Colon (tissue), 2 donors: ENCODE results near the gene NKAIN2.
"Not testable (repeated sequence)": the region's sequence is repeated elsewhere in the genome, so short reads cannot be mapped to it uniquely, and the experiment has no call there.

Experiments used
- FAIRE-seq: peaks from 2 replicates; lab custom pipeline; 2012; peaks lifted over from hg19 to GRCh38; lab: Jason Lieb, UNC
- donor health status: control.
- donor health status: control.

NKAIN2 gene

GRCh38 chr6:124517339-124517738 lies 713.7 kb downstream of the NKAIN2 start:
- no peak for FAIRE-seq

DNA sequence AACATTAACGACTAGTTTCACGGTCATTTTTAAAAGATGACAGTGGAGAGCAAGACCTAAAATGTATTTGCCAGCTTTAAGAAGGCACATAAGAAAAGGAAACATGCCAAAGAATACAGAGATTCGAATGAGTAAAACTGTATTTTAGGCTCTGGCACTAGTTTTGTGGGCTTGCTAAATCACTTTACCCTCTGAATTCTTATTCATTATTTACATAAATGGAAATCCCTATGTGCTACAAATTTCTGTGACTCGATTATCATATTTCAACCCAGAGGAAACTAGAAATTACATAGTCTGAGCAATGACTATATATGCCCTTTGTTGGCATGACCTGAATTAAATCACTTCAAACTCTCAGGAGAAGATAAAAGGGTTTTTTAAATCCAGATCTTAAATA lies 716.8 kb downstream of the NKAIN2 start:
- no peak for FAIRE-seq

- FAIRE-seq, result no peak
Measured at GRCh38 chr6:124522335-124522734, 718.7 kb downstream of the NKAIN2 start.

- no peak for FAIRE-seq
Measured at GRCh38 chr6:124524491-124525200, 721.0 kb downstream of the NKAIN2 start.

DNA sequence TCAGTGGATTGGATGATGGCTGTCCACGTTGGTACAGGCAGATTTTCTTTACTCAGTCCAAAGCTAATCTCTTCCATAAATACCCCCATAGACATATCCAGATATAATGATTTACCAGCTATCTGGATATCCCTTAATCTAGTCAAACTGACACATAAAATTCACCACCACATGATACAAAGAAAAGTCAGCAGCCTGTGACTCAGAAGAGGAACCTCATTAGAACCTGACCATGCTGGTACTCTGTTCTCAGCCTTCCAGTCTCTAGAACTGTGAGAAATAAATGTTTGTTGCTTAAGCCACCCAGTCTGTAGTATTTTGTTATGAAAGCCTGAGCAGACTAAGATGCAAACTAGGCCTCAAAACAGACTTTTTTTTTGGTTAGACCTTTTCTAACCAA lies 727.3 kb downstream of the NKAIN2 start:
- FAIRE-seq, result no peak

DNA sequence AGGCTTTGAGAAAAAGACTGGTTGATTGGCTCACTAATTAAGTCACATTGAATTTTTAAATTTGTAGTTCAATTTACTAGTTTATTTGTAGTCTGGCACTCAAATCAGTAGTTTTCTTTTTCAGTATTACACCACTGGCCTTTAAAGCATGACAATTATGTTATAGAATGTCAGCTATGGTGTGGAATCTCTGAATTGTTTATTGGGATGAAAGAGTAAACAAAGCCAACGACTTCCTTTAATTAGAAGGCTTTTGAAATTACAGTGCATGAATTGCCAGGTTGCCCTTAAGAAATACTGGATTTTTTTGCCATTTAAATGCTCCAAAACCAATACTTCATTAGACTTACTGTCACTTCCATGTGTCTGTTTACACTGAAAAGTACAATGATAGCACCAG lies 731.6 kb downstream of the NKAIN2 start:
- no peak for FAIRE-seq

DNA sequence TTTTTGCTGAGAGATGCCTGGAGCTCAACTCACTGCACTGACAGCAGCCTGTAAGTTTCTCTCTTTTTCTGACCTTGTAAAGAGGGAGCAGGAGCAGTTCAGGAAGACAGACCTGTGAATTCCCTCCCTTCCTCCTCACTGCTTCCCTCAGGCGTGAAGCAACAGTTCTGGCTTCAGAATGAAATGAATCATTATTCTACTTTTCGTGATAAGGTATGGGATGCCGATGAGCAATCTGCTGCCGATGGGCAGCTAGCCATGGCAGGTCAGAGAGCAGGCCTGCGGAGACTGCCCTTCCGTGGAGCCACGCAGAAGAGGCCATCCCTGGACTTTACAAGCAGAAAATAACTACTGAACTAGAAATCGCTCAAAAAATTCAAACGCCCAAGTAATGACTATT lies 732.1 kb downstream of the NKAIN2 start:
- no peak for FAIRE-seq

- no peak for FAIRE-seq
Measured at GRCh38 chr6:124536157-124536841, 732.6 kb downstream of the NKAIN2 start.

GRCh38 chr6:124536842-124537191 lies 733.2 kb downstream of the NKAIN2 start:
- FAIRE-seq, result no peak

DNA sequence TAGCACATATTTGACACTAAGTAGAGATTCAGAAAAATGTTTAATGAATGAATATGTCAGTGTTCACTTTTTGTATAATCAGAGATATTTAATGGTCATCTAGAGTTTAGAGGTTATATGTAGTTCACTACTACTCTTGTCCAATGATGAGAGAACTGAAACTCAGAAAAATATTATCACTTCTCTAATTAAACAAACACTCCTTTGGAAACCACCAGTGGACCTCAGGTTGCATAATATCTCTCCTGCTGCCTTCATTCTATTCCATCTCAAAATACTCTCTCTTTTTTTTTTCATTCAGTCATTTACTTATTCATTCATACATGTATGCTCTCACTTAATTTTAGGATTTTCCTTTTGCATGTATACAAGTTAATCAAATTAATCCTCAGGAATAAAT lies 735.4 kb downstream of the NKAIN2 start:
- no peak for FAIRE-seq

DNA sequence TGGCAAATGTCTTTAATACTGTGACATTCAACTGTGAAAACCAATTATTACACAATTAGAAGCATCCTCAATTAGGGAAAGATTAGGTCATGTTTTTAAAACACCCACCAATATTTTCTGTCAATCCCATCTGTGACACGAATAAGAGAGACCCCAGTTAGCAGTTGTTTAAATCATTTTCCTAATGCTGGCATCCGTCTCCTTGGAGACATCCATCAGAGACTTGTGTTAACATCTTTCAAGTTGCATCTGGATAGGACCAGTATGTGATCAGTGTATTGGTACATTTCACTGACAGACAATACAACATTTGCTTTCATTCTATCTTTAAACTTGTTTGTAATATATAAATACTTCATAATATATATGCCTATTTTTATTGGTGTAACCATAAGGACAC lies 737.9 kb downstream of the NKAIN2 start:
- FAIRE-seq, result no peak

DNA sequence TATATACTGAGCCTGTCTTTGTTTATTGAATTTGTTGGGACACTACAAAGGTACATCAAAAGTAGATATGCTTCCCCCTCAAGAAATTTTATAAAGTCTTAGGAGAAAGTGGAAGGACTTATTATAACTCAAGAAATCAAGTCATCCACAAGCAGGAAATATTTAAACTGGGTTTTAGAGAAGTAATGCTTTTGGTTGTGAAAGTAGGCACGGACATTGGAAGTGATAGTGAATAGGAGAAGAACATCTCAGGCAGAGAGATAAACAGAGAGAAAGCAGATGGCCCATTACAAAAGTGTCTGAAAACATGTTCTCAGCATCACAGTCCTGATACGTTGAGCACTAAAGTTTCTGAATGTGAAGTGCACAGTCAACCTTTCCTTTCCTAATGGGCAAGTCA lies 742.9 kb downstream of the NKAIN2 start:
- FAIRE-seq, result no peak

DNA sequence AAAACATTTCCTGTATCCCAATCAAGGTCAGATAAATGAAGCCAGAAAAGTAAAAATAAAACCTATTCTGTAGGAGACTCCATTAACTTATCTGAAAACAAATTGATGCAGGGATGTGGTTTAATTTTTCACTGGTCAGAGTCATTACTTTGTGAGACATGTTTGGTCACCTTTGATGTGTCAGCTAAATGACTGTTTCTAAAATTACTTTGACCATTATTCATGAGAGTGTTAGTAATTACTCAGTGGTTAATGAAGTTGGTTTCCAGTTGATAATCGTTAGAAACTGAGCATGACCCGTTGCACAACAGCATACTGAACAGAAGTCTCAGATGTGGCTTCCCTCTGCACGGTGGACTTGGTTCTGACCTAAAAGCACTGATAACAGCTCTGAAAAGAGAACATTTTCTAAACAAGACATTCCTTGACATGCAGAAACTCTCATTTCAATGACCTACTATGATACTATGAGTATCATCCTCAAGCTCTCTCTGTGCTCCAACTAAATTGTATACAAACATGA lies 748.1 kb downstream of the NKAIN2 start:
- FAIRE-seq, result no peak

GRCh38 chr6:124557873-124558272 lies 754.2 kb downstream of the NKAIN2 start:
- FAIRE-seq, result no peak

GRCh38 chr6:124560078-124560477 lies 756.4 kb downstream of the NKAIN2 start:
- not testable (repeated sequence) for FAIRE-seq

DNA sequence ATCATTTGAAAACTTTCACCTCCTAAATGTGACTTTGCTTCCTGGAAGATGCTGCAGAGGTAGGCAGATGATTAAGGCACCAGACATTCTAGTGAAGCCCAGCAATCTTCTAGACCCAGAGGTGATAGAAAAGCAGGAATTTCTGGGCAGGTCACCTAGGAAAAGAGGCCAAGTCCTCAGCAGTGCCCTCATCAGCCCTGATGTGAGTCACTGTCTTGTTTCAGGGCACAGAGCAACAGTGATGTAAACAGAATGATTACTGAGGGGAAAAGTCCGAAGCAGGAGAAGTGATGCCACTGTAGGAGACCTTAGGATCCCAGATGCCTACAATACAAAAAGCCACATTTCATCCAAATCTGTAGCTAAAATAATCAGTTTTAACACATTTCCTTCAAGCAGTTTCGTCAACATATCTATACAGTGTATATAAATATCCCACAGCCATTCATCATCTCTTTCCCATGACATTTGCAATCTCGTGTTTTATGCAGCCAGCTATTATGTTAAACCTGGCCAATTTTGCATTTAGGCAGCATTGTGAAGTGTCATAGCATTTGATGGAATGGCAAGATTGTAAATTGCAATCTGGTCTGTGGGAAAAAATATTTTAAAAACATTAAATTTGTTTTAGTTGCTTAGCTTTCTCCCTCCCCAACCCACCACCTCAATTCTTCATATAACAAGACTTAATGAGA lies 757.4 kb downstream of the NKAIN2 start:
- no peak for FAIRE-seq

DNA sequence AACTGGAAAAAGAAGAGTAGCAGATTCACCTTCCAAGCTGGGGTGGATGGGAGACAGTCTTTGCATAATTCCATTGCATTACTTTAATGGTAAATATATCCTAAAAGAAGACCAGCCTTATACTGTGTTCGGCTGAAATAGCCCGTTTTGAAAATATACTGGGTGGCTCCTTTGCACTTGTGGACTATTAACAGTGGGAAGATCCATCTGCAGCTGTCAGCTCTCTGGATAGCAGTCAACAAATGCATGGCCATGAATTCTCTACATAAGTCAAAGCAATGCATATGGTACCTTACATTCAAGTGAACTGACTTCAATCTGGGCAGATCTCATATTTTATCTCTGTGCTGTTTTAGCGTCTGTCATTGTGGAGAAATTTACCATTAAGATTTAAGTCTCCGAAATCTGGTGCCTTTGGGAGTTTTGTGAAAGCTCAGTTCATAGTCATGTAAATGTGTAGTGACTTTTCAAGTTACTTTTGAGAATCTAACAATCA lies 758.0 kb downstream of the NKAIN2 start:
- FAIRE-seq, result no peak

GRCh38 chr6:124564125-124564524 lies 760.5 kb downstream of the NKAIN2 start:
- not testable (repeated sequence) for FAIRE-seq

GRCh38 chr6:124567401-124567800 lies 763.7 kb downstream of the NKAIN2 start:
- FAIRE-seq, result no peak

DNA sequence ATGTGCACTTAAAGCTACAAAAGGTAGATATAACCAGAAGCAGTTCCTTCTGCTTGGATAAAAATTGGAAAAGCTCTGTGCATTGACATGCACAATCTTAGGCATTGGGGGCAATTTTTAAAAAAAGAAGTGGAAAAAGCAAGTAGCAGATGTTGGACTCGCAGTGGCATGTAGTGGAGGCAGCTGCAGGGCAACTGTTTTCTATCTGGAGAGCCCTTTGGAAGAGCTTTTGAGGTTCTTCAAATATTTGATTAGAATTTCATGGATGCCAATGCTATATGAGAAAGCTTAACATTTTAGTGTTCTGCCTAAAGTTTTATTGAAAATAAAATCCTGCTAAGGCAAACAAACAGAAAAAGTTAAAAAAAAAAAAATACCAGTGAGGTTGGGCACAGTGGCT lies 770.3 kb downstream of the NKAIN2 start:
- FAIRE-seq, result no peak

DNA sequence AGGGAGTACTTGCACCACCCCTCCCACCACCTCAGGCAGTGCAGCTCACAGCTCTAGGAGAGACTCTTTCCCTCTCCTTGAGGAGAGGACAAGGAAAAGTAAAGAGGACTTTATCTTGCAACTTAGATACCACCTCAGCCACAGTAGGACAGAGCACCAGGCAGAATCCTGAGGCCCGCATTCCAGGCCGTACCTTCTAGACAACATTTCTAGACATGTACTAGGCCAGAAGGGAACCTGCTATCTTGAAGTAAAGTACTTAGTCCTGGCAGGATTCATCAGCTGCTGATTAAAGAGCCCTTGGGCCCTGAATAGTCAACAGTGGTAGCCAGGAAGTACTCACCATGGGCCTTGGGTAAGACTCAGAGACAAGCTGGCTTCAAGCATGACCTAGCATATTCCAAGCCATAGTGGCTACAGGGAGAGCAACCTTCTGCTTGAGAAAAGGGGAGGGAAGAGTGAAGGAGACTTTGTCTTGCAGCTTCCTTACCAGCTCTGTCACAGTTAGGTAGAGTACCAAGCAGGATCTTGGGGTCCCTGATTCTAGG lies 774.1 kb downstream of the NKAIN2 start:
- FAIRE-seq, result no peak

GRCh38 chr6:124590001-124590400 lies 786.3 kb downstream of the NKAIN2 start:
- FAIRE-seq, result no peak

DNA sequence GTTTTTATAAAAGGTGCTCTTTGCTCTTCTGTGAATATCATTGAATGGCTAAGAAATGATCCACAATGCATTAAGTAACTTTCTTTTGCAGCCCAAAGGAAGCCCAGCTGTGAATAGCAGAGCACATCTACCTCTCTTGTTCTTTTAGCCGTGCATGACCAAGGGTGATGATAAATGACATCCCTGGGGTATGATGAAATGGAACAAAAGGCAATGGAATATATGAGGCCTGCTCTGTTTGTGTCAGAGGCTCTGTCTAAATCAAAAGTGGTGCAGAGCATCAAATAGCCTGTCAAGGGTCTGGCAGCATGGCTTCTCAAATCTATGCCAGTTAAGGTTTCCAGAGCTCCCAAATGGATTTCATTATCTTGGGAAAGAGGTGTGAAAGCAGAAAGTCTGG lies 796.0 kb downstream of the NKAIN2 start:
- no peak for FAIRE-seq
